SU-DHL-6 (cell line): ENCODE data around the gene AP3B2.
"Not testable (repeated sequence)": the region's sequence is repeated elsewhere in the genome, so short reads cannot be mapped to it uniquely, and the experiment has no call there.

Experiments used
- CTCF ChIP-seq: fragments of 200-600 bp; sonication (generic); IDR thresholded peaks from one replicate; pipeline ENCODE4 v1.5.1; 2017; ENCODE audit warnings: antibody characterized with exemption, mild to moderate bottlenecking, low read length, moderate library complexity; ENCODE audit not compliant: insufficient read depth, poor library complexity, severe bottlenecking
- EZH2phosphoT487 ChIP-seq: fragments of 200-600 bp; sonication (generic), shearing (Covaris generic); conservative IDR thresholded peaks from 2 replicates; pipeline ENCODE4 v1.6.1; 2018; ENCODE audit warnings: mild to moderate bottlenecking, antibody characterized with exemption, low read length, moderate library complexity, mixed read lengths

- not testable (repeated sequence) for TF ChIP-seq CTCF, EZH2phosphoT487
Measured at GRCh38 chr15:82705856-82706255, 3.8 kb downstream of the AP3B2 start.
